GM20431 (cell line): ENCODE results near the gene MRTFB.

Experiments used
- in situ Hi-C: fragments of 300-500 bp; cut with MseI, MboI; formaldehyde crosslinking; loops from one replicate; pipeline ENCODE4 v1.15.0; 2020; ENCODE audit warnings: low sequenced_read_pairs; ENCODE audit not compliant: unreplicated experiment

Gene MRTFB

GRCh38 chr16:14211856-14212543 is 140.9 kb downstream of the MRTFB start:
- in situ Hi-C loops: no loop called here

DNA sequence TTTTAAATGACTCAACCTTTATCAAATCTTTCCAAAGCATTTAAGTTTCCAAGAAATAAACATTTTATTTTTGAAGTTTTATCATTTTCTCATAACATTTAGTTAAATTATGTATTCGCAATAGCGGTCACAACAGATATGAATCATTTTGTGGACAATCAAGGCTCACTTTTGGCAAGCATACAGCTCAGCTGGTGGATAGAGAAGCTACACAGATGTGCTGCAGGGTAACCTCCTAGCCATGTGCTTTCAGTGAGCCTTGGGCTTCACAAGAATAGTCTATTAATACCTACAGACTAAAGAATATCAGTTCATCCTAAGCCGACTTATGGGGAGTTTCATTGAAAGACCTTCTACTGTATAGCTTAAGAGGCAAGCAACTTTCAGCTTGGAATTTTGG is 144.8 kb downstream of the MRTFB start:
- in situ Hi-C loops: no loop called here

DNA sequence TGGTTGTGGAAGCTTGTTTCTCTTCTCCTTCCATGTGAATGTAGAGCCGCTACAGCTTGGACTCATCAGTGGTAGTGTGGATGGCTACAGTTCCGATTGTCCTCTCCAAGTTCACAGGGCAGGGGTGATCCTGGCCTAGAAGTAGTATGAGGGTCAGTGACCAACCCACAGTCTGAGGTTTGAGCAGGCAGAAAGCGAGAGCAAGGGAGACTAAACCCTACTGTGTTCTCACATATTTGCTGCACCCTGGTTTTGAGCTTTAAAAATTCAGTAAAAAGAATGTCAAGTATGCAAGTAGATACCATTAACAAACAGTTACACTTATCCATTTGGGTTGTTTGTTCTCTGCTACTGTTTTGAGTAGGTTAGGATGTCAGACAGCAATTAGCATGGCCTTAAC is 148.9 kb downstream of the MRTFB start:
- in situ Hi-C loops: no loop called here

DNA sequence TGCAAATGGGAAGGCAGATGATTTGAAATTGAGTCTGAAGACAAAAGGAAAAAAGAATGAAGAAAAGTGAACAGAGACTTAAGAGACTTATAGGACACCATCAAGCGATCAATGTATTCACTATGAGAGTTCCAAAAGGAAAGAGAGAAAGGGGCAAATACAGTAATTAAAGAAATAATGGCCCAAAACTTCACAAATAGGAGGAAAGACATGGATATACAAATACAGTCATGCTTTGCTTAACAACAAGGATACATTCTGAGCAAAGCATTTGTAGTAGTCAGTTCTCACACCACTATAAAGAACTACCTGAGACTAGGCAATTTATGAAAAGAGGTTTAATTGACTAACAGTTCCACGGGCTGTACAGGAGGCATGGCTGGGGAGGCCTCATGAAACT is 152.5 kb downstream of the MRTFB start:
- in situ Hi-C loops: no loop called here

- in situ Hi-C loops: no loop called here
Measured at GRCh38 chr16:14225457-14225856, 154.3 kb downstream of the MRTFB start.

DNA sequence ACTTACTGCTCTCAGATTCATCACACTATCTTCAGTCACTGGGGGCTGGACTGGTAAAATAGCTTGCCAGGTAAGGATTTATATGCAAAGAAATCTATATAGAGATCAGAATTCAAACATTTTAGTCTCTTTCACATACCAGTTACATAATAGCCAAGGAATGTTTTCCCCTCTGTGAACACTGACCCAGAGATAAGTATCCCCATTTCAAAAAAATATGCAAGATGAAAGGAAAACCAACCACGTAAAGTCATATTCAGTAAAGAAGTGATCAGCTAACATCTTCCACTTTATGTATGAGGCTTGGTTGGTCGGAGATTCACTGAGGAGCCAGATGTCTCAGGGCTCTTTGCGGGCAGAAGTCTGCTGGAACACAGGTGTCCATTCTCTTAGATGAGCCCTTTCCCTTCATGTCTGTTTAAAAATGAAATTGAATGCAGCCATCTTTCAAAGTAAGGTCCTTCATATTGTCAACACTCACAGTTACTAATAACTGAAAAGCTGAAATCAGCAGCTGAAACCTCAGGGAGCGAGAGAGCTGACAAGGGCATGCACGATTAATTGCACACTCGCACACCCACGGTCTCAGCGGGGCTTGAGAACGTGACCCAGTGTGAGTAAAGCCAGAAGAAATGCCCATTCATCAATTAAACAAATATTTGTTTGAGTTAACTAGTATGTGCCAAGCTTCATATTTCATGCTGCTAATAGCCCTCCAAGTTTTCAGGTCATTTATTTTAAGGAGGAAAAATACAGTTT is 161.2 kb downstream of the MRTFB start:
- in situ Hi-C loops: no loop called here

- in situ Hi-C loops: no loop called here
Measured at GRCh38 chr16:14236401-14236800, 165.3 kb downstream of the MRTFB start.

GRCh38 chr16:14238756-14239155 is 167.6 kb downstream of the MRTFB start:
- in situ Hi-C loops: no loop called here

DNA sequence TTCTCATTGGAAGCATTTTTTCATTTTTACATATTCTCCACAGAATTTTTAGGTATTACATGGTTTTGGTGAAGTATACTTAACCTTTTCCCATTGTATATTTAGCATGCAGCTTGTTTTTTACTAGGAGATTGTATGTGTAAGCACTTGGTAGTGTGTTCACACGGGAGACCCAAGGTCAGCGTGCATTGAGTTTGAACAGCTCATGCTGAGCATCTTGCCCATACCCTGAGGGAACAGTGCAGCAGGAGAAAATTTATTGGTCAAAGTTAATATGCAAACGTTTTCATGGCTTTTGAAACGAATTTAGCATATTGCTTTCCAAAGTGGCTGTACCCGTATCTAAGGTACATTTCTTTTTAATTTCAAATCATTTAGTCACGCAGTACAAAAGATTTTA is 168.7 kb downstream of the MRTFB start:
- in situ Hi-C loops: no loop called here

DNA sequence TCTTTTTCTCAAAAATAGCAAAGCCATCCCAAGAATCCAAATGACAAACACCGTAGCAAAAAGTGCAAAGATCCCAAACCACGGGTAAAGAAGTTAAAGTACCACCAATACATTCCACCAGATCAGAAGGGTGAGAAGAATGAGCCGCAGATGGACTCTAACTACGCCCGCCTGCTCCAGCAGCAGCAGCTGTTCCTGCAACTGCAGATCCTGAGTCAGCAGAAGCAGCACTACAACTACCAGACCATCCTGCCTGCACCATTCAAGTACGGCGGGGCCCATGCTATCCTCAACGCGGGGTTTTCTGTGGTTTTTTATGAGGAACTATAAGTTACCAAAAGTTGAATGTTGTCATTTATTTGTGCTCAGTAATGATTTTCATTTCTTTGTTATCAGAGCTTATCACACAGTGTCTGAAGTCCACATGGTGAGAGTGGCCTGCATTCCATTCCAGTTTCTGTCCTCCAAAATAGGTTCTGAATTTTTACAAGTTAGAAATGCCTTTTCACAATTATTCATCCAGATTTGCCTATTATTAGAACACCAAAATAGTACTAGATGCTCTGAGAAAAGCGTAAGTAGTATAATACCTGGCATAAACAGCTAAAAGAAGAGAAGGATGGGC is 169.2 kb downstream of the MRTFB start:
- in situ Hi-C loops: no loop called here

GRCh38 chr16:14240964-14241363 is 169.8 kb downstream of the MRTFB start:
- in situ Hi-C loops: no loop called here

- in situ Hi-C loops: no loop called here
Measured at GRCh38 chr16:14241631-14242030, 170.5 kb downstream of the MRTFB start.

GRCh38 chr16:14242769-14243168 is 171.7 kb downstream of the MRTFB start:
- in situ Hi-C loops: no loop called here

DNA sequence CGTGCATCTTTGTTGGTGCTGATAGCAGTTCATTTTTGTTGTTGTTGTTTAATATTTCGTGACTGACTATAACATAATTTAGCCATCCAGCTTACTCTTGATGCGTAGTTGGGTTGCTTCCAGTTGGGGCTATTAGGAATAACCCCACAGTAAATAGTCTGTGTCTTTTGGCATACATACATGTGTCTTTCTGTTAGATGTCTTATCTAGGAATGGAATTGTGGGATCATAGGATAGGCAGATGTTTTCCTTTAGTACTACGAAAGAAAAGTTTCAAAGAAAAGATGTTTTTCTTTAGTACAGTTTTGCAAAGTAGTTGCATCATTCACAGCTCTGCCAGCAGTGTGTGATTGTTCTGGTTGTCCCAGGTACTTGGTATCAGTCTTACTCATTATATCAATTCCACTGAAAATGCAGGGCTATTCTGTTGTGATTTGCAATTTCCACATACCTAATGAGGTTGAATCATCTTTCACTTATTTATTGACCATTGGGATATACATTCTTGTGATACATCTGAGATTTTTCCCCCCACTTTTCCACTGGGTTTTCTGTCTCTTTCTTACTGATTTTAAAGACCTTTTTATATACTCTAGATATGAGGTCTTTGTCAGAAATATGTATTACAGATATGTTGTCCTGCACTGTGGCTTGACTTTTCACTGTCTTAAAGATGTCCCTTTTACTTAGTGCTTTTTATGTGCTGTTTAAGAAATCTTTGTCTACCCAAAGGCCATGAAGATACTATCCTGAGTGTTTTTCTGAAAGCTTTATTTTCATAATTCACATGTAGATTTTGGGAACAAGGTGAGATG is 173.3 kb downstream of the MRTFB start:
- in situ Hi-C loops: no loop called here

DNA sequence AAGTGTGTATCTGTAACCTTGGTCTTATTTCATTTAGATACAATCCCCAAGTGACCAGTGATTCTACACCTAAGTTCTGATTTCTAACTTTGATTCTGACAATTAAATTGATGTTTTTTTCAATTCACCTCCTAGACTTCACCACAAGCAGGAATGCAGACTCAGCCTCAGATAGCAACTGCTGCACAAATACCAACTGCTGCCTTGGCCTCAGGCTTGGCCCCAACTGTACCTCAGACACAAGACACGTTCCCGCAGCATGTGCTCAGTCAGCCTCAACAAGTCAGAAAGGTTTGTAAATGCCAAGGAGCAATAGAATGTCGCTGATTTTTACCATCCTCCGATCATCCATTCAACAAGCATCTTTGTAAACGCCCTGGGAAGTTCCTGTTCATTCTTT is 177.7 kb downstream of the MRTFB start:
- in situ Hi-C loops: no loop called here

DNA sequence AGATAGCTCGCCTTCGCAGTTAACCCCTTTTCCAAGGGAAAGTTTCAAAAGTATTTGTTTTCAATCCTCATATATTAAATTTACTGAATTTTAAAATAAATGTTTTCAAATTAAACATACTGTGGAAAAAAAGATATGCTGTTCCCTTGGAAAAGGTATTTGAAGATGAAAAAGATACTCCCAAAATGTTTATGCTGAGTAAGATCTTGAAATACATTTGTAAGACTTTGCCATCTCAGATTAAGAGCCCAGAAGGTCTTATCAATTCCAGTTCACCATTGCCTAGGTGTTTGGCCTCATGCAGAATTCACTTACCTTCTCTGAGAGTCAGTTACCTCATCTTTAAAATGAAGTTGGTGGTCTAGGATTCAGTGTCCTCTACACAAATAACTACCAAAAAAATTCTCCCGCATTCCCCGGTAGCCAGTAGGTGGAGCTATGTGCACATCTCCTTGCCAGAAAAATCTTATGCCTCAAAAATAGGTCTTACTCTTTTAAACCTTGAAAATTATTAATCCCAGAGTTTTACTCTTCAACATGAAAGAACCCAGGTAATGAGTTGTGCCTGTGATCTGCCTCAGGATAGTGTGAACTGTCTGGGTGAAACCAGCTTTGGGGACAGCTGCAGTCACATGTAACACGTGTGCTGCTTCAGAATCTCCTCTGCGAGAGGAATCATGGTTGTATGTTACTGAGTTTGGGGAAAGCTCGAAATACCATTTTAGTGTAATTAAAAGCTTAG is 178.3 kb downstream of the MRTFB start:
- in situ Hi-C loops: no loop called here

DNA sequence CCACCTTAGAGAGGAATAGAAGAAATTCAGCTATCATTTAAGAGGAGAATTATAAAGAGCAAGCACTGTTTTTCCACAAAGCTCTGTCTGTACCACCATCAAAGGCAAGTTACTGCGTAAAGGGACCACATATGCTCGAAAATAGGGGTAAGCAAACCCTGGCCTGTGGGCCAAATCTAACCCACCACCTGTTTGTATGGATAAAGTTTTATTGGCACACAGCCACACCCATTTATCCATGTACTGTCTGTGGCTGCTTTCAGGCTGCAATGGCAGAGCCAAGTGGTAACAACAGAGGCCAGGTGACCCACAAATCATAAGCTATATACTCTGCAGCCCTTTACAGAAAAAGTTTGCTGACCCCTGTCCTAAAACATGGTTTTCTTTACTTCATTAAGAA is 180.3 kb downstream of the MRTFB start:
- in situ Hi-C loops: no loop called here

DNA sequence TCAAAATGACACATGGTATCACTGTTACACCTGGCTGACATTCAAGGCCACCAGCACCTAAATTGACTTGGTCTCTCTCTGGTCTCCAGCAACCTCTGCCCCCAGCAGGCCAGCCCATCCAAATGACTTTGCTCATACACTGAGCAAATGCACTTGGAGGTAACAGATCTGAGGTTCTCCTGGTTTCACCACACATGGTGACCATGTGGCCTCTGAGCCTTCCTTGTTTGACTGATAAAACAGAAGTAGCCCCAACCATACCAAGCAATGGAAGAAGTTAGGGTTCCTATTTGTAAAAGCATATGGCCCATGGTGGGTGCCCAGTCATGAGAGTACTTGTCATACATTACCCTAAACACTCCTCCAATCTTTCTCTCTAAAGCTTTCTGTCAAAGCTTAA is 181.7 kb downstream of the MRTFB start:
- in situ Hi-C loops: no loop called here

GRCh38 chr16:14263011-14263410 is 191.9 kb downstream of the MRTFB start:
- in situ Hi-C loops: no loop called here

GRCh38 chr16:14263769-14264168 is 192.7 kb downstream of the MRTFB start:
- in situ Hi-C loops: no loop called here
